ENCODE results near the gene IMPDH2. TPM values are rescaled to one million over a fixed set of nuclear protein-coding genes. Genes with fewer than 3 reads are reported as not detected.

IMPDH2 gene
- total and polyA plus RNA-seq, 10 of the 15 experiments (the other 5 are each of a cell fraction or from before 2014, with no cell fraction given): 190 to 424 (median 345) TPM

DNA sequence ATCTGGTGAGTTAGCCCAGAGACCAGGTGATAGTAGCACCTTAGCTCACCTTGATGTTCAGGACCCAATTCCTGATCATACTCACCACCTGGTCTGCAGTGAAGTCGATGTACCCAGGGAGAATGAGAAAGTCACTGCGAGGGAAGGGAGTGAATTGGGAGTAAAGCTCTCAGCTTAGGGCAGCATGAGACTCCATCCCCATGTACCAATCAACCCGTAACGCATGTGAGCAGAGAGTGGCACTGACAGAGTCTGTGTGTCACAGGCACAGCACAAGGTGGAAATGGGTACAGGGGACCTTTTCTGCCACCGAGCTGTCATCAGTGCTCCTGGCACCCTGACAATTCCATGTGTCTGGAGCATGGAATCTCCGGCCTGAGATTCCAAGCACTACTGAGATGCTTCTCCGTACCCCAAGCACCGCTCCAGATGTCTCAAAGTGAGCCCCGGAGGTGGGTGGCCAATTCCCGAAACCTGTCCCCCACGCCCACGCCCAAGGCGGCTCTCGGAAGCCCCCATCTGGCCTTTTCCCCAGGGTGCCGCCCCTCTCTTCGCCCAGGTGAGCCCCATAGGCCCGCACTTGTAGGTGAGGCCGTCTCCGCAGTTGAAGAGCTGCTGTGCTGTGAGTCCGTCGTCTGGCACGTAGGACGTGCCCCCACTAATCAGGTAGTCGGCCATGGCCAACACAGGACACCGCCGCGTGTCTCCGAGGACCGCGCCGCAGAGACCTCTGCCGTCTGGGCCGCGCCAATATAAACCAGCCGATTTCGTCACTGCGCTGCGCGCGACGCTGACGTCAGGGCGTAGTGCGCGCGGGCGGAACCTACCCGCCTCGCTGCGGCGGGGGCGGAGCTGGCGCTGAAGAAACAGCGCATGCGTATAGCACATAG is at the start of gene IMPDH2 (continued):
- TF ChIP-seq, protein P1, sequence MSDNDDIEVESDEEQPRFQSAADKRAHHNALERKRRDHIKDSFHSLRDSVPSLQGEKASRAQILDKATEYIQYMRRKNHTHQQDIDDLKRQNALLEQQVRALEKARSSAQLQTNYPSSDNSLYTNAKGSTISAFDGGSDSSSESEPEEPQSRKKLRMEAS (IDR thresholded peaks at IDR 0.05; ENCODE audit: low read depth, low read length): peak; percentile 93
- TF ChIP-seq BHLHE40 (IDR thresholded peaks at IDR 0.05; ENCODE audit: borderline replicate concordance in 1 of 2, low read depth in 2 of 2, low read length in 1 of 2) (peak in 1 of 2 experiments; percentile 60; a peak in 1 of 4 replicates), TCF3 (IDR thresholded peaks at IDR 0.05; ENCODE audit: borderline replicate concordance, insufficient read depth, low read depth, low read length) (peak; percentile 70; the same call in 1 of the 2 replicates), ZBED1 (IDR thresholded peaks at IDR 0.05; ENCODE audit: borderline replicate concordance) (peak; percentile 87; the same call in 1 of the 2 replicates), ZNF274 (IDR thresholded peaks at IDR 0.05; ENCODE audit: insufficient read depth, insufficient read length) (no peak), HCFC1 (IDR thresholded peaks at IDR 0.05; ENCODE audit: low read length) (peak; percentile 51; the same call in 1 of the 2 replicates), NBN (IDR thresholded peaks at IDR 0.05) (peak; percentile 81), BMI1 (IDR thresholded peaks at IDR 0.05; ENCODE audit: borderline replicate concordance) (peak; percentile 21; the same call in 1 of the 2 replicates), DPF2 (IDR thresholded peaks at IDR 0.05) (peak; percentile 67), PAX5 (IDR thresholded peaks at IDR 0.05; ENCODE audit: borderline replicate concordance, low read depth, low read length) (peak; percentile 83; the same call in 1 of the 2 replicates), POU2F2 (IDR thresholded peaks at IDR 0.05; ENCODE audit: borderline replicate concordance, low read depth, low read length) (peak; percentile 95), RELA (IDR thresholded peaks at IDR 0.05; ENCODE audit: borderline replicate concordance, partially characterized antibody) (peak; percentile 80), TAF1 (IDR thresholded peaks at IDR 0.05; ENCODE audit: borderline replicate concordance, low read depth, low read length) (peak; percentile 86; the same call in 1 of the 2 replicates)
- TF ChIP-seq, protein P2, sequence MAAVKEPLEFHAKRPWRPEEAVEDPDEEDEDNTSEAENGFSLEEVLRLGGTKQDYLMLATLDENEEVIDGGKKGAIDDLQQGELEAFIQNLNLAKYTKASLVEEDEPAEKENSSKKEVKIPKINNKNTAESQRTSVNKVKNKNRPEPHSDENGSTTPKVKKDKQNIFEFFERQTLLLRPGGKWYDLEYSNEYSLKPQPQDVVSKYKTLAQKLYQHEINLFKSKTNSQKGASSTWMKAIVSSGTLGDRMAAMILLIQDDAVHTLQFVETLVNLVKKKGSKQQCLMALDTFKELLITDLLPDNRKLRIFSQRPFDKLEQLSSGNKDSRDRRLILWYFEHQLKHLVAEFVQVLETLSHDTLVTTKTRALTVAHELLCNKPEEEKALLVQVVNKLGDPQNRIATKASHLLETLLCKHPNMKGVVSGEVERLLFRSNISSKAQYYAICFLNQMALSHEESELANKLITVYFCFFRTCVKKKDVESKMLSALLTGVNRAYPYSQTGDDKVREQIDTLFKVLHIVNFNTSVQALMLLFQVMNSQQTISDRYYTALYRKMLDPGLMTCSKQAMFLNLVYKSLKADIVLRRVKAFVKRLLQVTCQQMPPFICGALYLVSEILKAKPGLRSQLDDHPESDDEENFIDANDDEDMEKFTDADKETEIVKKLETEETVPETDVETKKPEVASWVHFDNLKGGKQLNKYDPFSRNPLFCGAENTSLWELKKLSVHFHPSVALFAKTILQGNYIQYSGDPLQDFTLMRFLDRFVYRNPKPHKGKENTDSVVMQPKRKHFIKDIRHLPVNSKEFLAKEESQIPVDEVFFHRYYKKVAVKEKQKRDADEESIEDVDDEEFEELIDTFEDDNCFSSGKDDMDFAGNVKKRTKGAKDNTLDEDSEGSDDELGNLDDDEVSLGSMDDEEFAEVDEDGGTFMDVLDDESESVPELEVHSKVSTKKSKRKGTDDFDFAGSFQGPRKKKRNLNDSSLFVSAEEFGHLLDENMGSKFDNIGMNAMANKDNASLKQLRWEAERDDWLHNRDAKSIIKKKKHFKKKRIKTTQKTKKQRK (IDR thresholded peaks at IDR 0.05; ENCODE audit: low read depth, low read length): no peak
- TF ChIP-seq, protein P3, sequence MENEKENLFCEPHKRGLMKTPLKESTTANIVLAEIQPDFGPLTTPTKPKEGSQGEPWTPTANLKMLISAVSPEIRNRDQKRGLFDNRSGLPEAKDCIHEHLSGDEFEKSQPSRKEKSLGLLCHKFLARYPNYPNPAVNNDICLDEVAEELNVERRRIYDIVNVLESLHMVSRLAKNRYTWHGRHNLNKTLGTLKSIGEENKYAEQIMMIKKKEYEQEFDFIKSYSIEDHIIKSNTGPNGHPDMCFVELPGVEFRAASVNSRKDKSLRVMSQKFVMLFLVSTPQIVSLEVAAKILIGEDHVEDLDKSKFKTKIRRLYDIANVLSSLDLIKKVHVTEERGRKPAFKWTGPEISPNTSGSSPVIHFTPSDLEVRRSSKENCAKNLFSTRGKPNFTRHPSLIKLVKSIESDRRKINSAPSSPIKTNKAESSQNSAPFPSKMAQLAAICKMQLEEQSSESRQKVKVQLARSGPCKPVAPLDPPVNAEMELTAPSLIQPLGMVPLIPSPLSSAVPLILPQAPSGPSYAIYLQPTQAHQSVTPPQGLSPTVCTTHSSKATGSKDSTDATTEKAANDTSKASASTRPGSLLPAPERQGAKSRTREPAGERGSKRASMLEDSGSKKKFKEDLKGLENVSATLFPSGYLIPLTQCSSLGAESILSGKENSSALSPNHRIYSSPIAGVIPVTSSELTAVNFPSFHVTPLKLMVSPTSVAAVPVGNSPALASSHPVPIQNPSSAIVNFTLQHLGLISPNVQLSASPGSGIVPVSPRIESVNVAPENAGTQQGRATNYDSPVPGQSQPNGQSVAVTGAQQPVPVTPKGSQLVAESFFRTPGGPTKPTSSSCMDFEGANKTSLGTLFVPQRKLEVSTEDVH (IDR thresholded peaks at IDR 0.05; ENCODE audit: low read depth, partially characterized antibody): peak; percentile 15
- TF ChIP-seq, protein P4, sequence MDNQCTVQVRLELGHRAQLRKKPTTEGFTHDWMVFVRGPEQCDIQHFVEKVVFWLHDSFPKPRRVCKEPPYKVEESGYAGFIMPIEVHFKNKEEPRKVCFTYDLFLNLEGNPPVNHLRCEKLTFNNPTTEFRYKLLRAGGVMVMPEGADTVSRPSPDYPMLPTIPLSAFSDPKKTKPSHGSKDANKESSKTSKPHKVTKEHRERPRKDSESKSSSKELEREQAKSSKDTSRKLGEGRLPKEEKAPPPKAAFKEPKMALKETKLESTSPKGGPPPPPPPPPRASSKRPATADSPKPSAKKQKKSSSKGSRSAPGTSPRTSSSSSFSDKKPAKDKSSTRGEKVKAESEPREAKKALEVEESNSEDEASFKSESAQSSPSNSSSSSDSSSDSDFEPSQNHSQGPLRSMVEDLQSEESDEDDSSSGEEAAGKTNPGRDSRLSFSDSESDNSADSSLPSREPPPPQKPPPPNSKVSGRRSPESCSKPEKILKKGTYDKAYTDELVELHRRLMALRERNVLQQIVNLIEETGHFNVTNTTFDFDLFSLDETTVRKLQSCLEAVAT (IDR thresholded peaks at IDR 0.05): 0 out of 2 replicates have a peak, but pooled peaks have one; percentile 40
- TF ChIP-seq, protein P5, sequence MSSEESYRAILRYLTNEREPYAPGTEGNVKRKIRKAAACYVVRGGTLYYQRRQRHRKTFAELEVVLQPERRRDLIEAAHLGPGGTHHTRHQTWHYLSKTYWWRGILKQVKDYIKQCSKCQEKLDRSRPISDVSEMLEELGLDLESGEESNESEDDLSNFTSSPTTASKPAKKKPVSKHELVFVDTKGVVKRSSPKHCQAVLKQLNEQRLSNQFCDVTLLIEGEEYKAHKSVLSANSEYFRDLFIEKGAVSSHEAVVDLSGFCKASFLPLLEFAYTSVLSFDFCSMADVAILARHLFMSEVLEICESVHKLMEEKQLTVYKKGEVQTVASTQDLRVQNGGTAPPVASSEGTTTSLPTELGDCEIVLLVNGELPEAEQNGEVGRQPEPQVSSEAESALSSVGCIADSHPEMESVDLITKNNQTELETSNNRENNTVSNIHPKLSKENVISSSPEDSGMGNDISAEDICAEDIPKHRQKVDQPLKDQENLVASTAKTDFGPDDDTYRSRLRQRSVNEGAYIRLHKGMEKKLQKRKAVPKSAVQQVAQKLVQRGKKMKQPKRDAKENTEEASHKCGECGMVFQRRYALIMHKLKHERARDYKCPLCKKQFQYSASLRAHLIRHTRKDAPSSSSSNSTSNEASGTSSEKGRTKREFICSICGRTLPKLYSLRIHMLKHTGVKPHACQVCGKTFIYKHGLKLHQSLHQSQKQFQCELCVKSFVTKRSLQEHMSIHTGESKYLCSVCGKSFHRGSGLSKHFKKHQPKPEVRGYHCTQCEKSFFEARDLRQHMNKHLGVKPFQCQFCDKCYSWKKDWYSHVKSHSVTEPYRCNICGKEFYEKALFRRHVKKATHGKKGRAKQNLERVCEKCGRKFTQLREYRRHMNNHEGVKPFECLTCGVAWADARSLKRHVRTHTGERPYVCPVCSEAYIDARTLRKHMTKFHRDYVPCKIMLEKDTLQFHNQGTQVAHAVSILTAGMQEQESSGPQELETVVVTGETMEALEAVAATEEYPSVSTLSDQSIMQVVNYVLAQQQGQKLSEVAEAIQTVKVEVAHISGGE (CRISPR knock-in tag; IDR thresholded peaks at IDR 0.05): no peak

Data from GM12878 (cell line).